Erythroblast (primary cell): ENCODE measurements around the gene HSBP1.

Experiments used
- GATA1 ChIP-seq: IDR thresholded peaks from 2 replicates; pipeline ENCODE4 v1.6.1; 2011; ENCODE audit warnings: low read depth, mild to moderate bottlenecking, control low read depth, low read length, moderate library complexity
- POLR2A ChIP-seq: IDR thresholded peaks from 2 replicates; pipeline ENCODE4 v1.6.1; 2011; ENCODE audit warnings: mild to moderate bottlenecking, low read length

- TF ChIP-seq POLR2A, result no peak
- no peak for TF ChIP-seq GATA1
These were observed 51.5 kb downstream of the HSBP1 start for GRCh38 chr16:83859265-83859664.
